GM12865 (cell line): ENCODE measurements around the gene SGSM2.

ENCODE experiments used
- DNase-seq: peaks from one replicate; pipeline ENCODE4 v3.0.0; 2010; ENCODE audit warnings: low read depth
- H3K4me3 ChIP-seq: 2 replicates; pipeline ENCODE4 v1.5.1; 2011; ENCODE audit warnings: mild to moderate bottlenecking, low read depth, low read length, control low read depth
- CTCF ChIP-seq: IDR thresholded peaks from 2 replicates; pipeline ENCODE4 v1.5.1; 2011; ENCODE audit warnings: low read length, control low read depth, low read depth, inconsistent platforms; ENCODE audit not compliant: insufficient read depth; ENCODE audit errors: missing control alignments

SGSM2 gene

GRCh38 chr17:2365132-2365531 lies 27.8 kb downstream of the SGSM2 start:
- no peak for DNase-seq
- no peak for TF ChIP-seq CTCF
- H3K4me3 ChIP-seq: no peak overlapping the region

- no peak for DNase-seq
- H3K4me3 ChIP-seq: no peak overlapping the region
- TF ChIP-seq CTCF: no peak
Measured at GRCh38 chr17:2366747-2367494, 29.6 kb downstream of the SGSM2 start.

GRCh38 chr17:2368359-2368758 lies 31.1 kb downstream of the SGSM2 start:
- no peak overlapping the region for H3K4me3 ChIP-seq
- DNase-seq: no peak
- TF ChIP-seq CTCF: no peak

GRCh38 chr17:2369039-2369438 lies 31.7 kb downstream of the SGSM2 start:
- no peak overlapping the region for H3K4me3 ChIP-seq
- TF ChIP-seq CTCF: no peak
- DNase-seq: no peak

- TF ChIP-seq CTCF: no peak
- no peak for DNase-seq
- H3K4me3 ChIP-seq: no peak overlapping the region
Measured at GRCh38 chr17:2369551-2370210, 32.4 kb downstream of the SGSM2 start.

GRCh38 chr17:2370211-2370589 lies 32.9 kb downstream of the SGSM2 start:
- H3K4me3 ChIP-seq: no peak overlapping the region
- no peak for DNase-seq
- TF ChIP-seq CTCF: no peak
